Endodermal cell (in vitro differentiated cells): ENCODE results near the gene TSPAN9. TPM values are rescaled to one million over a fixed set of nuclear protein-coding genes. Genes with fewer than 3 reads are reported as not detected.

ENCODE experiments used
- DNase-seq: peaks from one replicate; pipeline ENCODE4 v3.0.0-alpha.2; 2017
- H3K27ac ChIP-seq: 2 replicates; pipeline ENCODE4 v1.5.1; 2013; ENCODE audit warnings: mild to moderate bottlenecking, low read depth, low read length, moderate library complexity
- H3K27me3 ChIP-seq: 2 replicates; pipeline ENCODE4 v1.6.1; 2013; ENCODE audit warnings: mild to moderate bottlenecking, low read length, moderate library complexity; ENCODE audit not compliant: insufficient read depth, control insufficient read depth, poor library complexity, severe bottlenecking
- H3K36me3 ChIP-seq: 2 replicates; pipeline ENCODE4 v1.7.0; 2013; ENCODE audit warnings: mild to moderate bottlenecking, low read length, moderate library complexity; ENCODE audit not compliant: control insufficient read depth, insufficient read depth
- H3K4me1 ChIP-seq: one replicate; pipeline ENCODE4 v1.7.0; 2013; ENCODE audit warnings: low read length; ENCODE audit not compliant: control insufficient read depth, insufficient read depth
- H3K4me3 ChIP-seq: 2 replicates; pipeline ENCODE4 v1.5.1; 2013; ENCODE audit warnings: mild to moderate bottlenecking, low read length, moderate library complexity
- H3K9ac ChIP-seq: 2 replicates; pipeline ENCODE4 v1.6.1; 2013; ENCODE audit warnings: mild to moderate bottlenecking, low read length, moderate library complexity; ENCODE audit not compliant: poor library complexity, severe bottlenecking; ENCODE audit errors: extremely low read depth
- H3K9me3 ChIP-seq: 2 replicates; pipeline ENCODE4 v1.6.1; 2013; ENCODE audit warnings: mild to moderate bottlenecking, low read length, moderate library complexity; ENCODE audit not compliant: control insufficient read depth
- H3K27ac Mint-ChIP-seq: 2 replicates; pipeline ENCODE4 v1.8.0; 2020; ENCODE audit warnings: mixed read lengths
- H3K27me3 Mint-ChIP-seq: 2 replicates; pipeline ENCODE4 v1.8.0; 2021; ENCODE audit warnings: mild to moderate bottlenecking, mixed read lengths; ENCODE audit not compliant: insufficient read depth
- H3K36me3 Mint-ChIP-seq: 2 replicates; pipeline ENCODE4 v1.8.0; 2020; ENCODE audit warnings: low read depth, mixed read lengths
- H3K4me1 Mint-ChIP-seq: 2 replicates; pipeline ENCODE4 v1.8.0; 2020; ENCODE audit warnings: mixed read lengths
- H3K4me3 Mint-ChIP-seq: 2 replicates; pipeline ENCODE4 v1.8.0; 2020; ENCODE audit warnings: mild to moderate bottlenecking, moderate library complexity, mixed read lengths
- H3K9me3 Mint-ChIP-seq: 2 replicates; pipeline ENCODE4 v1.8.0; 2020; ENCODE audit warnings: mild to moderate bottlenecking, mixed read lengths
- WGBS, 2 experiments: methylation state at CpG; one replicate each; pipeline versions ENCODE4 v1.1.5 to v1.1.7; 2013; ENCODE audit warnings: missing lambda C conversion rate in 2 of 2, mixed read lengths in 1 of 2; ENCODE audit not compliant: insufficient coverage in 1 of 2, insufficient read length in 1 of 2; 5-methylcytosine and 5-hydroxymethylcytosine counted together
- total RNA-seq, 2 donors: library from RNA; stranded (reverse); fragmentation: NEBNext Ultra II Directional in 1 of 2; extraction: Animal tissue kit (Norgen Biotek cat#: 25700) in 1 of 2; gene quantifications; 2 replicates in 1 of 2; 3 replicates in 1 of 2; pipeline ENCODE4 v1.2.1, GENCODE V29; 2021
- TF ChIP-seq, protein P1 (sequence below): fragments of 200-600 bp; sonication (generic); conservative IDR thresholded peaks from 2 replicates; pipeline ENCODE4 v1.5.0; 2021; ENCODE audit warnings: antibody characterized with exemption, mild to moderate bottlenecking

Gene TSPAN9
- total RNA-seq, 2 donors from 2014 or later: 31.9 to 80.8 TPM

- H3K36me3 ChIP-seq: no peaks in the 10 kb centered on the region
- no peak overlapping the region for H3K4me3 ChIP-seq
- Mint-ChIP-seq H3K36me3 (no peaks in the 10 kb centered on the region), H3K9me3 (no peaks in the 10 kb centered on the region), H3K27me3 (peaks cover 11% of the 10 kb centered on the region), H3K4me3 (no peak overlapping the region), H3K27ac (no peak overlapping the region), H3K4me1 (peaks cover 17% of the 10 kb centered on the region)
- peaks cover 5% of the 10 kb centered on the region for H3K4me1 ChIP-seq
- no peak for DNase-seq
- H3K9me3 ChIP-seq: no peaks in the 10 kb centered on the region
- H3K27me3 ChIP-seq: peaks cover 7% of the 10 kb centered on the region
- TF ChIP-seq, protein P1, sequence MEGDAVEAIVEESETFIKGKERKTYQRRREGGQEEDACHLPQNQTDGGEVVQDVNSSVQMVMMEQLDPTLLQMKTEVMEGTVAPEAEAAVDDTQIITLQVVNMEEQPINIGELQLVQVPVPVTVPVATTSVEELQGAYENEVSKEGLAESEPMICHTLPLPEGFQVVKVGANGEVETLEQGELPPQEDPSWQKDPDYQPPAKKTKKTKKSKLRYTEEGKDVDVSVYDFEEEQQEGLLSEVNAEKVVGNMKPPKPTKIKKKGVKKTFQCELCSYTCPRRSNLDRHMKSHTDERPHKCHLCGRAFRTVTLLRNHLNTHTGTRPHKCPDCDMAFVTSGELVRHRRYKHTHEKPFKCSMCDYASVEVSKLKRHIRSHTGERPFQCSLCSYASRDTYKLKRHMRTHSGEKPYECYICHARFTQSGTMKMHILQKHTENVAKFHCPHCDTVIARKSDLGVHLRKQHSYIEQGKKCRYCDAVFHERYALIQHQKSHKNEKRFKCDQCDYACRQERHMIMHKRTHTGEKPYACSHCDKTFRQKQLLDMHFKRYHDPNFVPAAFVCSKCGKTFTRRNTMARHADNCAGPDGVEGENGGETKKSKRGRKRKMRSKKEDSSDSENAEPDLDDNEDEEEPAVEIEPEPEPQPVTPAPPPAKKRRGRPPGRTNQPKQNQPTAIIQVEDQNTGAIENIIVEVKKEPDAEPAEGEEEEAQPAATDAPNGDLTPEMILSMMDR: no peak
- H3K27ac ChIP-seq: no peak overlapping the region
- 93 to 97% methylated on average over 5 to 6 of the region's 6 CpGs for WGBS, 2 experiments
- no peak overlapping the region for H3K9ac ChIP-seq
These were observed 219.2 kb downstream of the TSPAN9 start for GRCh38 chr12:3296409-3296701.

DNA sequence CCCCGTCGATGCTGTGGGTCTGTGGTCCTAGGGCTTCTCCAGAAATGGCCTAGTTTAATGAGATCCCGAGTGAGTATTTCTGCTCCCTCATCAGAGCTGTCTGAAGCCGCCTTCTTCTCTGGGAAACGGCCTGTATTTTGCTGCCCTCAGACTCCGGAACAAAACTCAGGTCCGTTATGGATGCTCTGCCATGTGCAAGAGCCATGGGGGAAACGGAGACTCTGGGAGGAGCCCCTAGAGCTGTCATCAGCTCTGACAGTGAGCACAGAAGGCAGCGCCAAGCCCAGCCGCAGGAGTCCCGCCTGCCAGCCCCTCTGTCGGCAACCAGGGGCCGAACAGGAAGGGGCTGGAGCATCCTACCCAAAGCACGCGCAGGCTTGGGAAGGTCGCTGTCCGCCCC is 221.4 kb downstream of the TSPAN9 start:
- no peaks in the 10 kb centered on the region for H3K36me3 ChIP-seq
- H3K27ac Mint-ChIP-seq: no peak overlapping the region
- no peaks in the 10 kb centered on the region for H3K9me3 Mint-ChIP-seq
- no peak overlapping the region for H3K27ac ChIP-seq
- WGBS, 2 experiments: 83 to 84% methylated on average over 11 to 17 of the region's 17 CpGs
- no peak overlapping the region for H3K4me3 Mint-ChIP-seq
- H3K4me3 ChIP-seq: no peak overlapping the region
- no peak overlapping the region for H3K9ac ChIP-seq
- TF ChIP-seq, protein P1: no peak
- peaks cover 7% of the 10 kb centered on the region for H3K27me3 ChIP-seq
- H3K4me1 ChIP-seq: peaks cover 5% of the 10 kb centered on the region
- no peaks in the 10 kb centered on the region for H3K36me3 Mint-ChIP-seq
- H3K9me3 ChIP-seq: no peaks in the 10 kb centered on the region
- no peak for DNase-seq
- H3K4me1 Mint-ChIP-seq: peaks cover 17% of the 10 kb centered on the region
- H3K27me3 Mint-ChIP-seq: peaks cover 13% of the 10 kb centered on the region

DNA sequence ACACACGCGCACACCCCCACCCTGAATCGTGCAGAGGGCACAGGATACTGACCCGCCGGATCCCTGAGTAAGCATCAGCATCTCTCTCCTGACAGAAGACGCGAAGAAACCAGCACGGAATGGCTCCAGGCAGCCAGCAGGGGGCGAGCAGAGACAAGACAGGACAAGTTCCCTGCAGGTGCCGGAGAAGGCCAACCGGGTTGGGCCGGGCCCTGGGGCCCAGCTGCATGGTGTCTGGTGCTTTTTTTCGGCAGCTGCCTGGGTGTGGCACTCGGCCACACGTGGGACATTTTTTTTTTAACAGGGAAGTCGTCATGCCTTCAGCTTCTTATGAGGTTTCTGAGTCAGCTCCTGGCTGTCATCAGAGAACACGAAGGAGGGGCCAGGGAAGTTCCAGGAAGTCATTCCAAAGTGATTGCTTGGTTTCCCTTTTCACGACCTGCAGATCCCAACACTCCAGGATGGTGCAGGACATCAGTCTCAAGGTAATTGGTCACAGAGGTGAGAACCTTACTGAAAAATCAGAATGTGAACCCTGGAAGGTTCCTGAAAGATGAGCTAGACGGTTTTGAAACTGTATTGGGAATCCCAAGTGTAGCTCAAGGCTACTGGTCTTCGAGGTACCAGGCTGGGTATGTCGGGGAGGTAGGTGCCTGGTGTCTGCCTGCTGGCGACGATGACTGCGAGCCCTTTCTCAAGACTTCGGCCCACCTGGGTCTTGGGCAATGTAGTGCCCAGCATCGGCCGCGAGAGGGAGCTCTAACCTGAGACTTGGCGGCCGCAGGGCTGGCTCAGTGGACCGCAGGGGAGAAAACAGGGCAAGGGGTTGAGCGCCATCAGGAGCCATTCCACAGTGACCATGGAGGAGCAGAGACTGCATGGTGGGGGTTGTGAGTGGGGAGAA is 223.0 kb downstream of the TSPAN9 start:
- Mint-ChIP-seq H3K36me3 (no peaks in the 10 kb centered on the region), H3K4me1 (peaks cover 12% of the 10 kb centered on the region), H3K27me3 (peaks cover 13% of the 10 kb centered on the region), H3K4me3 (no peak overlapping the region), H3K9me3 (no peaks in the 10 kb centered on the region), H3K27ac (peak overlapping the region; percentile 65)
- H3K27ac ChIP-seq: no peak overlapping the region
- DNase-seq: peak; percentile 99
- 10% methylated on average over 27 to 32 of the region's 32 CpGs for WGBS, 2 experiments
- H3K27me3 ChIP-seq: peaks cover 7% of the 10 kb centered on the region
- no peaks in the 10 kb centered on the region for H3K9me3 ChIP-seq
- H3K4me3 ChIP-seq: peak overlapping the region; percentile 37
- peaks cover 5% of the 10 kb centered on the region for H3K4me1 ChIP-seq
- H3K9ac ChIP-seq: no peak overlapping the region
- no peaks in the 10 kb centered on the region for H3K36me3 ChIP-seq
- TF ChIP-seq, protein P1: peak; percentile 99
